HEK293 (cell line): ENCODE measurements around the gene ATOH8.

Source experiments
- HOXA7 ChIP-seq: sonication (generic); formaldehyde crosslinking; IDR thresholded peaks from 2 replicates; pipeline ENCODE4 v1.8.1; 2022; ENCODE audit warnings: missing genetic modification reagents, borderline replicate concordance
- KLF9 ChIP-seq: fragments of 450-650 bp; formaldehyde crosslinking; IDR thresholded peaks from 2 replicates; pipeline ENCODE4 v1.5.1; 2016; ENCODE audit warnings: missing biosample characterization, missing genetic modification characterization, low read depth
- PRDM1 ChIP-seq: fragments of 450-650 bp; formaldehyde crosslinking; IDR thresholded peaks from 2 replicates; pipeline ENCODE4; 2016; ENCODE audit warnings: missing biosample characterization, missing genetic modification characterization
- PRDM6 ChIP-seq: fragments of 450-650 bp; formaldehyde crosslinking; IDR thresholded peaks from 2 replicates; pipeline ENCODE4 v1.5.1; 2017; ENCODE audit warnings: missing biosample characterization, missing genetic modification characterization
- RBAK ChIP-seq: fragments of 450-650 bp; formaldehyde crosslinking; IDR thresholded peaks from 2 replicates; pipeline ENCODE4 v1.5.1; 2016; ENCODE audit warnings: missing biosample characterization, missing genetic modification characterization
- SALL2 ChIP-seq: fragments of 450-650 bp; formaldehyde crosslinking; IDR thresholded peaks from 2 replicates; pipeline ENCODE4 v1.5.0; 2017; ENCODE audit warnings: missing biosample characterization, mild to moderate bottlenecking, missing genetic modification characterization, borderline replicate concordance
- YY1 ChIP-seq: fragments of 450-650 bp; formaldehyde crosslinking; IDR thresholded peaks from 2 replicates; pipeline ENCODE4 v1.5.1; 2018; ENCODE audit warnings: missing biosample characterization, missing genetic modification characterization
- YY2 ChIP-seq: fragments of 450-650 bp; formaldehyde crosslinking; IDR thresholded peaks from 2 replicates; pipeline ENCODE4 v1.5.1; 2016; ENCODE audit warnings: missing biosample characterization, missing genetic modification characterization
- ZBTB17 ChIP-seq: fragments of 450-650 bp; formaldehyde crosslinking; IDR thresholded peaks from 2 replicates; pipeline ENCODE4 v1.5.1; 2016; ENCODE audit warnings: missing biosample characterization, missing genetic modification characterization
- ZBTB49 ChIP-seq: fragments of 450-650 bp; formaldehyde crosslinking; IDR thresholded peaks from 2 replicates; pipeline ENCODE4 v1.5.1; 2016; ENCODE audit warnings: missing biosample characterization, missing genetic modification characterization, low read depth
- ZEB2 ChIP-seq: fragments of 450-650 bp; formaldehyde crosslinking; IDR thresholded peaks from 2 replicates; pipeline ENCODE4 v1.5.1; 2016; ENCODE audit warnings: missing biosample characterization, missing genetic modification characterization
- ZFP41 ChIP-seq: fragments of 450-650 bp; formaldehyde crosslinking; IDR thresholded peaks from 2 replicates; pipeline ENCODE4 v1.5.1; 2016; ENCODE audit warnings: missing biosample characterization, missing genetic modification characterization, borderline replicate concordance
- ZNF114 ChIP-seq: fragments of 450-650 bp; formaldehyde crosslinking; IDR thresholded peaks from 2 replicates; pipeline ENCODE4 v1.5.0; 2017; ENCODE audit warnings: missing biosample characterization, missing genetic modification characterization
- ZNF16 ChIP-seq: fragments of 450-650 bp; formaldehyde crosslinking; IDR thresholded peaks from 2 replicates; pipeline ENCODE4 v1.5.1; 2016; ENCODE audit warnings: low read depth, missing biosample characterization, missing genetic modification characterization
- ZNF19 ChIP-seq: fragments of 450-650 bp; formaldehyde crosslinking; IDR thresholded peaks from 2 replicates; pipeline ENCODE4; 2016; ENCODE audit warnings: missing biosample characterization, missing genetic modification characterization, low read depth
- ZNF24 ChIP-seq: fragments of 450-650 bp; formaldehyde crosslinking; IDR thresholded peaks from 2 replicates; pipeline ENCODE4 v1.5.1; 2016; ENCODE audit warnings: missing biosample characterization, missing genetic modification characterization
- ZNF274 ChIP-seq, 2 experiments: fragments of 200-500 bp in 1 of 2; fragments of 450-650 bp in 1 of 2; sonication (Bioruptor generic) in 1 of 2; formaldehyde crosslinking in 1 of 2; IDR thresholded peaks; 2 replicates each; pipeline versions ENCODE4 v1.5.1 to v1.6.1; 2014 to 2016; ENCODE audit warnings: borderline replicate concordance in 1 of 2, inconsistent platforms in 1 of 2, low read length in 1 of 2, missing biosample characterization in 1 of 2, missing genetic modification characterization in 1 of 2
- ZNF280C ChIP-seq: fragments of 450-650 bp; formaldehyde crosslinking; IDR thresholded peaks from 2 replicates; pipeline ENCODE4 v1.5.1; 2016; ENCODE audit warnings: missing biosample characterization, missing genetic modification characterization
- ZNF624 ChIP-seq: fragments of 450-650 bp; formaldehyde crosslinking; IDR thresholded peaks from 2 replicates; pipeline ENCODE4 v1.5.1; 2017; ENCODE audit warnings: missing biosample characterization, missing genetic modification characterization
- ZNF645 ChIP-seq: fragments of 450-650 bp; formaldehyde crosslinking; IDR thresholded peaks from 2 replicates; pipeline ENCODE4; 2016; ENCODE audit warnings: missing biosample characterization, missing genetic modification characterization
- ZNF76 ChIP-seq: fragments of 450-650 bp; formaldehyde crosslinking; IDR thresholded peaks from 2 replicates; pipeline ENCODE4; 2016; ENCODE audit warnings: low read depth, missing biosample characterization, missing genetic modification characterization, borderline replicate concordance
- TF ChIP-seq, protein P1 (sequence below): IDR thresholded peaks from 2 replicates; pipeline ENCODE4 v1.6.1; 2011; ENCODE audit warnings: mild to moderate bottlenecking, low read depth, low read length, borderline replicate concordance
- TF ChIP-seq, protein P2 (sequence below): fragments of 450-650 bp; formaldehyde crosslinking; conservative IDR thresholded peaks from 2 replicates; pipeline ENCODE4 v1.5.1; 2016; ENCODE audit warnings: low read depth, missing biosample characterization, missing genetic modification characterization
- TF ChIP-seq, protein P3 (sequence below): fragments of 450-650 bp; formaldehyde crosslinking; IDR thresholded peaks from 2 replicates; pipeline ENCODE4 v1.5.1; 2017; ENCODE audit warnings: missing biosample characterization, missing genetic modification characterization

The ATOH8 gene

DNA sequence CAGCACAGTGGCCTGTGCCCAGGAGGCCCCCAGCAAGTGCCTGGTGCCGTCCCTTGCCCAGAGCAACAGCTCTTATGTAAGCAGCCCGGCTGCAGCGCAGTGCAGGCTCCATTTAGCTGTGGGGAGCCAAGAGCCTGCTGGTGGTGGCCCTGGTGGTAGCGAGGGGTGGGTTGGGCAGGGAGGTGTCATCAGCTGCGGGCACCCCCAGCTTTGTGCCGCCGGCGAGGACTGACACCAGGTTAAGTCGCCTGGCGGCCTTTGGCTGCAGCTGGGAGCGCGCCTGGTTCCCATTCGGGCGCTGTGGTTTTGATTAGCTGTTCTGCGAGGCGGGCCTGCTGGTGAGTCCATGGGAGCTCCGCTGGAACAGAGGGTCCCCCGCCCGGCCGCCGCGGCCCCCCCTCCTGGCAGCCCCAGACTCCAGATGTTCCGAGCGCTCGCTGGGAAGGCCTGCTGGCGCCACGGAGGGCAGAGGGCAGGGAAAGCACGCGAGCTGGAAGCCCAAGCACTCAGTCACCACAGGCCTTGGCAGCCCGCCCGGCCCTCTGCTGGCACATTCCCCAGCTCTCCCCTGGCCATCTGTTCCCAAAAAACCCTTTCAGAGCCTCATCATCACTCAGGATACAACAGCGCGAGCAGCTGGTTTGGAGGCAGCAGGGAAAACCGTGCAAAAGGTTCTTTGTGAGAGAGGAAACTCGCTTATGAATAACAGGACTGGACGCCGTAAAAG is 18.4 kb downstream of the ATOH8 start (continued):
- TF ChIP-seq ZBTB49 (tag by site-specific recombination) (no peak), ZNF114 (tag by site-specific recombination) (no peak), KLF9 (no peak), ZNF645 (tag by site-specific recombination) (no peak), ZFP41 (tag by site-specific recombination) (no peak), PRDM6 (tag by site-specific recombination) (peak; percentile 87), ZNF274 (IDR thresholded peaks at IDR 0.05; ENCODE audit: low read length) (no peak), ZNF274 (tag by site-specific recombination; IDR thresholded peaks at IDR 0.05; ENCODE audit: borderline replicate concordance) (no peak), YY1 (tag by site-specific recombination) (no peak), ZNF280C (tag by site-specific recombination) (no peak), HOXA7 (CRISPR knock-in tag) (no peak), YY2 (tag by site-specific recombination) (no peak), ZNF19 (tag by site-specific recombination) (no peak), ZNF76 (peak; percentile 65; the same call in 1 of the 2 replicates), ZEB2 (tag by site-specific recombination) (peak; percentile 91), ZNF624 (no peak), SALL2 (tag by site-specific recombination) (no peak), RBAK (tag by site-specific recombination) (no peak), ZNF16 (tag by site-specific recombination) (no peak), ZNF24 (tag by site-specific recombination) (0 out of 2 replicates have a peak, but pooled peaks have one; percentile 36), ZBTB17 (tag by site-specific recombination) (peak; percentile 64; the same call in 1 of the 2 replicates), PRDM1 (peak; percentile 91)
- TF ChIP-seq, protein P1, sequence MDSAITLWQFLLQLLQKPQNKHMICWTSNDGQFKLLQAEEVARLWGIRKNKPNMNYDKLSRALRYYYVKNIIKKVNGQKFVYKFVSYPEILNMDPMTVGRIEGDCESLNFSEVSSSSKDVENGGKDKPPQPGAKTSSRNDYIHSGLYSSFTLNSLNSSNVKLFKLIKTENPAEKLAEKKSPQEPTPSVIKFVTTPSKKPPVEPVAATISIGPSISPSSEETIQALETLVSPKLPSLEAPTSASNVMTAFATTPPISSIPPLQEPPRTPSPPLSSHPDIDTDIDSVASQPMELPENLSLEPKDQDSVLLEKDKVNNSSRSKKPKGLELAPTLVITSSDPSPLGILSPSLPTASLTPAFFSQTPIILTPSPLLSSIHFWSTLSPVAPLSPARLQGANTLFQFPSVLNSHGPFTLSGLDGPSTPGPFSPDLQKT = no peak
- TF ChIP-seq, protein P2, sequence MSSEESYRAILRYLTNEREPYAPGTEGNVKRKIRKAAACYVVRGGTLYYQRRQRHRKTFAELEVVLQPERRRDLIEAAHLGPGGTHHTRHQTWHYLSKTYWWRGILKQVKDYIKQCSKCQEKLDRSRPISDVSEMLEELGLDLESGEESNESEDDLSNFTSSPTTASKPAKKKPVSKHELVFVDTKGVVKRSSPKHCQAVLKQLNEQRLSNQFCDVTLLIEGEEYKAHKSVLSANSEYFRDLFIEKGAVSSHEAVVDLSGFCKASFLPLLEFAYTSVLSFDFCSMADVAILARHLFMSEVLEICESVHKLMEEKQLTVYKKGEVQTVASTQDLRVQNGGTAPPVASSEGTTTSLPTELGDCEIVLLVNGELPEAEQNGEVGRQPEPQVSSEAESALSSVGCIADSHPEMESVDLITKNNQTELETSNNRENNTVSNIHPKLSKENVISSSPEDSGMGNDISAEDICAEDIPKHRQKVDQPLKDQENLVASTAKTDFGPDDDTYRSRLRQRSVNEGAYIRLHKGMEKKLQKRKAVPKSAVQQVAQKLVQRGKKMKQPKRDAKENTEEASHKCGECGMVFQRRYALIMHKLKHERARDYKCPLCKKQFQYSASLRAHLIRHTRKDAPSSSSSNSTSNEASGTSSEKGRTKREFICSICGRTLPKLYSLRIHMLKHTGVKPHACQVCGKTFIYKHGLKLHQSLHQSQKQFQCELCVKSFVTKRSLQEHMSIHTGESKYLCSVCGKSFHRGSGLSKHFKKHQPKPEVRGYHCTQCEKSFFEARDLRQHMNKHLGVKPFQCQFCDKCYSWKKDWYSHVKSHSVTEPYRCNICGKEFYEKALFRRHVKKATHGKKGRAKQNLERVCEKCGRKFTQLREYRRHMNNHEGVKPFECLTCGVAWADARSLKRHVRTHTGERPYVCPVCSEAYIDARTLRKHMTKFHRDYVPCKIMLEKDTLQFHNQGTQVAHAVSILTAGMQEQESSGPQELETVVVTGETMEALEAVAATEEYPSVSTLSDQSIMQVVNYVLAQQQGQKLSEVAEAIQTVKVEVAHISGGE (tag by site-specific recombination) = no peak
- TF ChIP-seq, protein P3, sequence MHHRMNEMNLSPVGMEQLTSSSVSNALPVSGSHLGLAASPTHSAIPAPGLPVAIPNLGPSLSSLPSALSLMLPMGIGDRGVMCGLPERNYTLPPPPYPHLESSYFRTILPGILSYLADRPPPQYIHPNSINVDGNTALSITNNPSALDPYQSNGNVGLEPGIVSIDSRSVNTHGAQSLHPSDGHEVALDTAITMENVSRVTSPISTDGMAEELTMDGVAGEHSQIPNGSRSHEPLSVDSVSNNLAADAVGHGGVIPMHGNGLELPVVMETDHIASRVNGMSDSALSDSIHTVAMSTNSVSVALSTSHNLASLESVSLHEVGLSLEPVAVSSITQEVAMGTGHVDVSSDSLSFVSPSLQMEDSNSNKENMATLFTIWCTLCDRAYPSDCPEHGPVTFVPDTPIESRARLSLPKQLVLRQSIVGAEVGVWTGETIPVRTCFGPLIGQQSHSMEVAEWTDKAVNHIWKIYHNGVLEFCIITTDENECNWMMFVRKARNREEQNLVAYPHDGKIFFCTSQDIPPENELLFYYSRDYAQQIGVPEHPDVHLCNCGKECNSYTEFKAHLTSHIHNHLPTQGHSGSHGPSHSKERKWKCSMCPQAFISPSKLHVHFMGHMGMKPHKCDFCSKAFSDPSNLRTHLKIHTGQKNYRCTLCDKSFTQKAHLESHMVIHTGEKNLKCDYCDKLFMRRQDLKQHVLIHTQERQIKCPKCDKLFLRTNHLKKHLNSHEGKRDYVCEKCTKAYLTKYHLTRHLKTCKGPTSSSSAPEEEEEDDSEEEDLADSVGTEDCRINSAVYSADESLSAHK (tag by site-specific recombination) = peak; percentile 81
